Measurements from ENCODE around the gene PLXDC2. TPM values are rescaled to one million over a fixed set of nuclear protein-coding genes. Genes with fewer than 3 reads are reported as not detected.

The PLXDC2 gene
- total RNA-seq, 2 experiments from 2014 or later, result not detected

DNA sequence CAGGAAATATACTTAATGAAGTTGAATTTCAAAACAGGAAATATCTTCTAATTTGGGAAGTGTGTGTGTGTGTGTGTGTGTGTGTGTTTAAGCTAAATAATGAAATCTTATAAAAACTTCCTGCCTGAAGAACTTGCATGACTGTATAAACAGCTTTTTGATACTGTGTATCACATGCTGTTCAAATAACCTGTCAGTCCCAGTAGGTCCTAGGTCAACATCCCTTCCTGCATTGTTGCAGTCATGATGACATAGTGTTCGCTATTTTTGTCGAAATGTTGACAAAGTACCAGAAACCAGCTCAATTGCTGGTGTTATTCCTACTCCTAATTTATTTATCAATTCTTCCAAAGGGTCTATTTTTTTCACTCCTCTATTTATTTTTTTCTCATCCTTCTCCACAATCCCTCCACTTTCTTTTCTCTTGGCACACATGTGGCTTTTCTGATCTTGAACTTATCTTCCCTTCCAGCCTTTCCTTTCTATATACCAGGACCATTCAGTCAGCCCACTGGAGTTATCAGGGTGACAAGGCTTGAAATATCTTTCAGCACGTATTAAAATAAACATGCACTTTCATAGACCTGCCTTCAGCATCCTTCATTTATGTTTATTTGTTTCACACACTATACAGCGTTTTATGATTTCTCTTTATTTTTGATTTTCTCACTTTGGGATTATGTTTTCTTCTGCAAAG lies 115.8 kb downstream of the PLXDC2 start:
- ChIA-PET CTCF (interaction anchor here (0.6 kb wide), 1 partner anchor 447 kb away, joined by 3 read pairs; no protein-coding TSS in a partner anchor), POLR2A (no interaction called here)

DNA sequence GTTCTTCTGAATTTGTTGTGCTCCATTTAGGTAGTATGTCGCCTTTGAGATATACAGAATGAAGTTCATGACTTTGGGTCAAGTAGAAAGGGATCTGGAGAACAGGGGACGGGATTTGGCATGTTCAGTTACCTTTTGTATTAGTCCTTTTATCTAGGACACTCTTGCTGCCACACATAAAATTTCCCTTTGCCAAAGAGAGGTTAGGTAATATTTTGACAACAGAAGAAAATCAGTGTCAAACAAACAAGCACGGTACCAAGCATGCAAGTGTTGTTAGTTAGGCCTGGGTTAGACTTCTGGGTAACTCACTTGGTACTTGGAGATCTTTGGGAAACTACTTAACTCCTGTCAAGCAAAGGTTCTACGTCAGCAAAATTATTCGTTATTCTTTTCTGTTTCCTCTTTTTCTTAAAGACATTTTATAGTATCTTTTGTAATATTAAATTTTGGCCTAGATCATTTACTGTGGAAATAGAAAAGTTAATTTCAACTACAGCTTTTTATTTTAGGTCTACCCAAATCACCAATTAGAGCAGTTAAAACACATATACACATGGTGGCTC lies 116.7 kb downstream of the PLXDC2 start:
- CTCF ChIA-PET, result no interaction called here
- POLR2A ChIA-PET, result no interaction called here

DNA sequence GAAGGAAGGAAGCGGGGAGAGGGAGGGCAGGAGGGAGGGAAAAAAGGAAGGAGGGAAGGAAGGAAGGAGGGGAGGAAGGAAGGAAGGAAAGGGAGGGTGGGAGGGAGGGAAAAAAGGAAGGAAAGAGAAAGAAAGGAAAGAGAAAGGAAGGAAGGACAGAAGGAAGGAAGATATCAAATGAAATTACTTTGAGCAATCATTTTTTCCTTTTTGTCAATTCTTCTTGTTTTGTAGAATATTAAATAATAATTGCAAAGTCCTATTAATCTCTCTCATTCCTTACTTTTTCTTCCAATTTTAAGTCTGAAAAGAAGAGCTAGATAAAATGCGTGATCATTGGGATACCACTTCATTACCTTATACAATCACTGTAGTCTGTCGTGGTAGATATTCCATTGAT lies 117.5 kb downstream of the PLXDC2 start:
- CTCF ChIA-PET, result no interaction called here
- POLR2A ChIA-PET, result no interaction called here

DNA sequence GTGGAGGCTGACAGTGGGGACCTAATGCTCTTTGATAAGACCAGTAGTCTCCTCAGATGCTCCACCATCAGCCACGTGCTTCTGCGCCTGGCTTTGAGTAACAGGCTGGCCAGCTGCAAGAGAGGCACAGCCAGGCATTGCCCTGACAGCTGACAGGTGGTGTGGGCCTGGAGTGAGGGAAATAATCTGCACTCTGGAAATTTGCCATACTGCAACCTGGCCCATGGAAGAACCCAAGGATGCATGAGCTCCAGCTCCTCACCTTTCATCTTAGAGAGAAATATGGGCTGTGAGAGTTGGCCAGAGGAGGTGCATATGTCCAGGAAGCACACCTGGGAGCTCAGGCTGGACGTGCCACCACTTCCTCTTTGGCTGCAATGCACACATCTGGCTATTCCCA lies 118.9 kb downstream of the PLXDC2 start:
- ChIA-PET POLR2A (no interaction called here), CTCF (no interaction called here)

DNA sequence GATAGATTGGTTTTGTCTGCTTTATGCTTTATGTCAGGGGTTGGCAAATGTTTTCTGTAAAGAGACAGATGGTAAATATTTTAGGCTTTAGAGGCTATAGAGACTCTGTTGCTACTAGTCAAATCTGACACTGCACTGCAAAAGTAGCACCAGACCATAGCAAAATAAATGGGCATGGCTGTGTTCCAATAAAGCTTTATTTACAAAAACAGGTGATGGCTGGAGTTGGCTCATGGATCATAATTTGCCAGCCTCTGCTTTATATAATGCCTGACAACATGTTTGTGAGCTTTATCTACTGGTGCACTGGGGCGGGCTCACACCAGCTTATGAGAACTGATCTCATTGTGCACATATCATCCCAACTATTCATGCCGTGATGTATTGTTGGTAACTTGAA lies 120.1 kb downstream of the PLXDC2 start:
- CTCF ChIA-PET, result no interaction called here

DNA sequence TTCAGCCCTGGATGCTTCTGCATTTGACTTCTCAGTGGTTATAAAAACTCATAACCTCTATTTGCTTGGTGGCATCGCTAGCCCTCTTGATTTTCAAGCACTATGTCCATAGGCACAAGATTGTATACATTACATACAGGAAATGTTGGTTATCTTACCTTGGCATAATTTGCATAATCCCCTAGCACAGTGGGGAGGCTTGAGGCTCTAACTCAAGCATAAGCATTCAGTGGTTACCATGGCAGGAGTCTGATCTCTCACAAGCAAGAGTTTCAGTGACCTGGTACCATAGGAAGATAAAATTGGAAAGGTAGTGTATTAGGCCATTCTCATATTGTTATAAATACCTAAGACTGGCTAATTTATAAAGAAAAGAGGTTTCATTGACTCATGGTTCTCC lies 121.8 kb downstream of the PLXDC2 start:
- ChIA-PET CTCF (no interaction called here), POLR2A (no interaction called here)

More for the DNA sequence above, 120.1 kb downstream of the PLXDC2 start:
- POLR2A ChIA-PET, result no interaction called here

DNA sequence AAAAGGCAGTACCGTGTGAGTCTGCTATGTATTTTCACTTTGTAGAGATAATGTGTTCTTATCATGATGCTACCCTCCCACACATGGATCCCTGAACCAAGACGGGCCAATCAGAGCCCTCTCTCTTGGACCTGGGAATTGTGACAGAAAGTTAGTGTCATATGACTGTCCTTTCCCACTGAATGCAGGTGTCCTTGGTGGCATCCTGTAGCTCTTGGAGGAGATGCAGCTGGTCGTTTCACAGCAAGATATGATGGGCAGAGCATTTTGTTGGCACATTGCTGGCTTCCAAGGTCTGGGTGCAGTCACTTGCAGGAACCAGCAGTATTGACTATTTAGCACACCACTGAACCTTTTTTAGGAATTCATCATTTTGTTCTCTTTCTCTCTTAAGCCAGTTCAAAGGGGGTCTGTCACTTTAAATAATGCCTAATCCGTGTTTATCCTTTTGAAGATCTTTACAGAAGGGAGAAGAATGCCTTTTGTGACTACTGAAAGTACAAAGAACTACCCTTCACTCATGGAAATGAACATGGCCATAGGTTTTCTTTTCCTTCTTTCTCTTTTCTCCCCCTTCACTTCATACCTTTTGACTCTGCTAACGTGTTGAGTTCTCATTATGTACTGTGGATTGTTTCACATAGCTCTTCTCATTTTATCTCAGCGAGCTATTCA lies 125.1 kb downstream of the PLXDC2 start:
- POLR2A ChIA-PET, result no interaction called here
- CTCF ChIA-PET, result no interaction called here

DNA sequence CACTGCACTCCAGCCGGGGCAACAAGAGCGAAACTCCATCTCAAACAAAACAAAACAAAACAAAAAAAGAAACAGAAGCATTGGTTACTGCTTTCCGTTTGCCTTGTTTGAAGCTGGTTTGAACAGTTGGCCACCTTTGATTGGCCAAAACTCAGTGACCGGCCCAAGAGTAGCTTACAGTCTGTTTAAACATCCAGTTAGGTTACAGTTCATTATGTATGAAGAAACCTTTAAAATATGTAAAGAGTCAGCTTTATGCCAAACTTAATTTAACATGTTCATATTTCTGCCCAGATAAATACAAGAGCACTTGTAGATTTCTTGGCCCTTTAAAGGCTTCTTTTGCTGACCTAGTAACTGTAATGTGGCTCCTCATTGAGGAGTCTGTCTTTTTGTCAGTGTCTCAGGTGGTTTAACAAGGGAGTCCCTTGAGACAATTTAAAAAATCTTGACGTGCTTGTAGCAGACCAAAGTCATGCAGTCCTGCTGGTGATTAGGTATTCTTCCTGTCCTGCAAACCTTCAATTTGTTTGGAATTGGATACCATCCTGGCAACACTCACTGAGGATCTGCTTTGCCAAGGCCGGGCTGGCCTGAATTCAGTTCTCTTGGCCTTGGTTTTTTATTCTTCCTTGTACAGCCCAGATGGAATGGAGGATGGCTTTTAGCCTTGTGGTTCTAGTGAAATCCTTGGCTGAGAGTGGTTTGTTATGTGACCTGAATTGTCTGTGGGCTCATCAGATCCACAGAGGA lies 128.9 kb downstream of the PLXDC2 start:
- POLR2A ChIA-PET, result no interaction called here
- CTCF ChIA-PET, result no interaction called here

DNA sequence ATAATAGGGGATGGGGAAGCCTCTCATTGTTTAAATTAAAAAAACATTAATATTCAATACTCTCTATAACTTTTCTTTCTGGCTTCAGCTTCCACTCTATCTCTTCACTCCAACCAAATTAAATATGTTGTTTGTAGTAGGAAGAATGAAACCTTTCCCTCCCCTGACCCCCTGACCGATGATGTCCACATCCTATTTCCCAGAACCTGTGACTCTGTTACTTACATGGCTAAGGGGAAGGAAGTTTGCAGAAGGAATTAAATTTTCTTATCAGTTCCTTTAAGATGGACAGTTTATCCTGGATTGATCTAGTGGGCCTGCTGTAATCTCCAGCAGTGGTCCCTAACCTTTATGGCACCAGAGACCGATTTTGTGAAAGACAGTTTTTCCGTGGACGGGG lies 130.0 kb downstream of the PLXDC2 start:
- ChIA-PET POLR2A (no interaction called here), CTCF (no interaction called here)

DNA sequence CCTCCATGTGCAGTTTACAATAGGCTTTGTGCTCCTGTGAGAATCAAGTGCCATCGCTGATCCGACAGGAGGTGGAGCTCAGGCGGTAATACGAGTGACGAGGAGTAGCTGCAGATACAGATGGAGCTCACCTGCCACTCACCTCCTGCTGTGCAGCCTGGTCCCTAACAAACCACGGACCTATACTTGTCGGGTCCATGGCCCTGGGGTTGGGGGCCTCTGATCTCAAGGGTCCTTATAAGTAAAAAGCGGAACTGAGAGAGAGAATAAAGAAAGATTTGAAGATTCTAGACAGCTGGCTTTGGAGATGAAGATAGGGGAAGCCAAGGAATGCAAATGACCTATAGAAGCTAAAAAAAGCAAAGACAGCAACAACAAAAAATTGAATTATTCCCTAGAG lies 130.6 kb downstream of the PLXDC2 start:
- CTCF ChIA-PET, result no interaction called here

DNA sequence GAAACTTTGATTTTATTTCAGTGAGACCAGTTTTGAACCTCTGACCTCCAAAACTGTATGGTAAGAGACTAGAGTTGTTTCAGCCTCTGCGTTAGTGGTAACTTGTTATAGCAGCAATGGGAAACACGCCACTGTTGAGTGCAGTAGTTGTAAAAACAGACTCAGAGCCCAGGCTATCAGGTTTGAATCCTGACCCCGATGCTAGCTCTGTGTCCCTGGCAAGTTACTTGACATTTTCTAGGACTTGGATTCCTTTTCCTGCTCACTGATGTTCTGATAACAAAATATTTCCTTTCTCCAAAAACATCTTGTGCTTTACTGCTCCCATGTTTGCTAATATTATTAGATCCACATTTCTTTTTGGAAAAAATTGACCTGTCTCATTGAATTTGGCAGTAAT lies 131.0 kb downstream of the PLXDC2 start:
- POLR2A ChIA-PET, result no interaction called here
- CTCF ChIA-PET, result no interaction called here

More for the DNA sequence above, 130.6 kb downstream of the PLXDC2 start:
- POLR2A ChIA-PET, result no interaction called here

DNA sequence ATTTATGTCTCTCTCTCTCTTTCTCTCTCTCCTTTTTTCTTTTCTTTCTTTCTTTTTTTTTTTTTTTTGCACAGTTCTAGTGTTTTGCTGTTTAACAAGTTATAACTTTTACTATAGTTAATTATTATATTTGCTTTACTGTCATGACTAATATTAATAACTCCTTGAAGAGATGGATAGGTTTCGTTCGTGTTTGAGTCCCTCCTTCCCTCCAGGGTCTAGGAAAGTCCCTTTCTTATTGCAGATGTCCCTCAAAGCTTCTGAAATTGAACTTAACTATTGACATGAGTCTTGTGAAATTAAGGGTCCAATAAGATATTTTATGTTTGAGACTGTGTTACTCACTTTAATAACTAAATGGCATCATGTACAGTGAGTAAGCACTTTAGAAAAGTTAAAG lies 131.4 kb downstream of the PLXDC2 start:
- ChIA-PET CTCF (no interaction called here), POLR2A (no interaction called here)

DNA sequence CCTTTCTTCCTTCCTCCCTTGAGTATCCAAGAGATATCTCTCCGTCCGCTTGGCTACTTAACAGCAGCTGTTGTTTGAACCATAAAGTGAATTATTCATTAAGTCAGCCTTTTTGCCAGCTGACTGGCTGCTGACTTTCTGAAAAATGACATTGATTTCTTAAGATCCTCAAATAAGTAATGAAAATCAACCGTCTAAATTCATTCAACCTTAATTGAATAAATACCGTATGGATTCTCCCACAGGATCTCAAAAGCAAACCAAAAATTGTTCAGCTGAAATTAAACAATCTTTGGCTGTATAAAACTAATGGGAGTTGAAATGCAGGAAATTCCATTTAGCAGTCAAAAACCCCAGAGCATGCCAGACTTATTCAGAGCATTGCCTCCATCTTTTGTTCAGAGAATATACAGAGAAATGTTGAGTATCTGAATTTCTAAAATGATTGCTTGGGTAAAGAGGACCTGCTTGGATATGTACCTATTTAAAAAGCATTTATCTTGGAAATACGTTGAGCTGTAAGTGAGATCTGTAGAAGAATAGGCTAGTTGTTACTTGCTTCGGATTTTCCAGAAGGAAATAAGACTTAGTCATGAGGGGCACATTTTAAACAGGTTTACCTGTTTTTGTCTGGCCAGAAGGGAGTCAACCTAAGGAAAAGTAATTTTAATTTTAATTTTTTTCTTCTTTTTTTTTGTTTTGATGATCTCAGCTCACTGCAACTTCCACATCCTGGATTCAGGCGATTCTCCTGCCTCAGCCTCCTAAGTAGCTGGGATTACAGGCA lies 136.2 kb downstream of the PLXDC2 start:
- ChIA-PET CTCF (no interaction called here), POLR2A (no interaction called here)

DNA sequence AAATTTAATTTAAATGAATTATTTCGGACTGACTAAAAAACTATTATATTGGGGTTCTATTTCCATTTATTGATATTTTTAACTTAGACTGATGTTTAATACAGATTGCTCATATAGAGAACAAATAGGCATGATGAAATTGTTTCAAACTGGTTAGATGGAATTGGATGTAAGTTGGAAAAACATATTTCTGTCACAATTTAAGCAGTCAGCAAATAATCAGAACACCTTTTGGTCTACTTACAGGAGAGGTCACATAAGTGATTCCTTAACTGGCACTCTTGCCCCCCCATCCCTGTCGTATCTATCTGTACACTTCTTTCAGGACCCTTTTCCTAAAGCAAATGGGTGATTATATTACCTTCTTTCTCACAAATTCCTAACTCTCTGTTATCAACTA lies 138.4 kb downstream of the PLXDC2 start:
- ChIA-PET POLR2A (no interaction called here), CTCF (no interaction called here)

DNA sequence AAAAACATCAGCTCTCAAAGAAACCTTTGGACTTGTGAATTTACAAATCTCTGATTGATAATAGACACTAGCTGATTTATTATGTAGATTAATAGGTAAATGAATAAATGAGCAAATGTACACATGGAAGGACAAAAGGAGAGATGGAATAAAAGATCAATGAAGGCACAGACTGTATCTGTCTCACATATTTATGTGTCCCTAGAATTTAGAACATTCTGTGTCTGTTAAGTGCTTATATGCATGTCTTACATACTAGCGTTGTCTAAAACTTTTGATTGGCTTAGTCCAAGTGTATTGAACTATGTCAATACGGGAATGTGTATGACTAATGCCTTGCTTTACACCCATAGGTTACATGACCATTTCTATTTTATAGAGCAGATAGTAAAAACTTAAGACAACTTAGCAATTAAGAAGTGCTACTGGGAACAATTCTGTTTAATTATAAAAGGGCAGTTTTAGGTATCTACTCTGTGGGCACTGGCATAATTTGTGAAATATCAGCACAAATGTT lies 140.3 kb downstream of the PLXDC2 start:
- POLR2A ChIA-PET, result no interaction called here
- CTCF ChIA-PET, result no interaction called here

DNA sequence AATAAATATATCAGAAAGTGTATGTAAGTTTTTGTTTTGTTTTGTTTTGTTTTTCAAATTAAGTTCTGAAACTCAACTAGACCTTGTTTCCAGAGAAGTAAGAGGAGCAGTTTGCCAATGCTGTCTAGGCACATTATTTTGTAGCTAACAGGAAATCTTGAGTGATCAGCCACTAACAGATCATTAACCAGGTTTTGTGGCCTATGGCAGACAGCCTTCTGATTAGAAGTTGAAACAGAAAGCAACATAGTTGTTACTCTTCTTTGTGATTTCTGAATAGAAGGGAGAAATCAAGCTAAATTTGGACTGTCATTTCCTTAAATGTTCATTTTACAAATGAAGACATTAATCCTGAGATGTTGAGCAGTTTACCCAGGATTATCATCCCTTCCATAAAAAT lies 142.6 kb downstream of the PLXDC2 start:
- ChIA-PET POLR2A (no interaction called here), CTCF (interaction anchor here (0.8 kb wide), 1 partner anchor 30 kb away, joined by 3 read pairs; no protein-coding TSS in a partner anchor)

DNA sequence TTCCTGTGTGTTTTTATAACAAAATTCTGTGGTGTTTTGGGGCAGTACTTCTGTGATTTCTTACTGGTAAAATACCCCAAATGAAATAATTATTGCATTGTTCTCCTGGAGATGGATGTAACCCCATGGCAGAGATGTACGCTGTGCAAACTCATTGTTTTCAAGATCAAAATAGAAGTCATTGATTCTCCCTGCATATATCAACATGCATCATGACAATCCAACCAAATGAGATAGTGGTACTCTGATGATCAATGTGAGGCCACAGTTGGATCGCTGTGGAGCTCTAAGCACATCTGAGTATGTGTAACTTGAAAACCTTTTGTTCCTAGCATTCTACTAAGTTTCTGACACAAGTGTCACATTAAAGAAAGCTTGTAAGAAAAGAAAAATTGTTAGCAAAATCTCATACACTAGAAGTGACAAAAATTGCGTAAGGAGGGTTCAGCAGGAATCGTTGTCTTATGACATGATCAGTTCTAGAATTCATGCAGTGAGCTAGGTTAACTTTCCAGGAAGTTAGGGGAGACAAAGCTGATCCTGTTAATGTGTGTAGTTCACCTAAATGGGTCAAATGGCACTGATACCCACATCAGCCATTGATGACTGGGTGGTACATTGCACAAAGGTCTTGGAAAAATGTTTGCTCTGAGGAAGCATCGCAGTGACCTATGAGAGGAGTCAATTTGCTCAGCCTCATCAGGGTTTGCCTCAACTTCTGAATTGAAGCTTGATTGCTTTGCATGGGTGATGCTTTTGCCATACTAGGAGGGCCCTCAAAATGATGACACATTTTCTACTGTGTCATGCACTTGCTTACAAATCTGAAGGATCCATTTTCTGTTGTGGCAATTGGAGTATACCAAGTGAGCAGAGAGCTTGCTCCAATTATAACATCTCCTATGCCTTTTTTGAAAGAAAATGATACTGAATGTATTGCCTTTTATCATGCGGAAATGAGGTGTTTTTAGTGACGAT lies 145.1 kb downstream of the PLXDC2 start:
- CTCF ChIA-PET, result no interaction called here
- POLR2A ChIA-PET, result no interaction called here

DNA sequence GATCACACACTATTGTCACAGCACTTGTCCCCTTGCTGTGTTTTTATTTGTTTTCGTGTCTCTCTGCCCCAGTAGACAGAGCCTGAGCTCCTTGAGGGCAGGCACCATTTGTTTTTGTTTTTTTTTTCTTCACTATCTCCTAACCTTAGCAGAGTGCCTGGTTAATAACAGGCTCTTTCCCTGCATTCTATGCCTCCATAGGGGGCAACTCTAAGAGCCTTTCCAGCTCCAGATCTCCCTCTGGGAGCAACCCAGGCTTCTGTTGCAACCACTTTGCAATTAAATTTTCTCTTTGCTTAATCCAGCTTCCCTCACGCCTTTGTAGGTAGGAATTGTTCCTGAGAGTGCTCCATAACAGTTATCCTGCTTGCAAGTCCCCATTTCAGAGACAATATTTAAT lies 148.4 kb downstream of the PLXDC2 start:
- ChIA-PET POLR2A (no interaction called here), CTCF (no interaction called here)

DNA sequence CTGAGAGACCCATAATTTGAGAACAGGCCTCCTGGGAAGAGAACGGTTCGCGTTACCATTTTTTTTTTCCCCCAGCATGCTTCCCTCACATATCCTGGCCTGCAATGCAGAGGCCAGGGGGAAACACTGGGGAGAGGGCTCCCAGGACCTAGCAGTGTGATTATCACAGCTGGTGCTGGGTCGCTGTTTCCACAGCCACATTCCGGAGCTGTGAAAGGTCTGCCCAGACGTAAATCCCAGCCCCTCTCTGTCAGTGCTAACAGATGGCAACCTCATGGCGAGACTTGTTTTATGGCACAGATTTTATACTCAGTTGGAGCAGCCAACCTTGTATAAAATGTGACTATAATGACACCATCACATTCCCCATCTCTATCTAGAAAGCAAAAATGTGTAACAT lies 150.5 kb downstream of the PLXDC2 start:
- POLR2A ChIA-PET, result no interaction called here
- CTCF ChIA-PET, result no interaction called here
